Trophoblast cell (in vitro differentiated cells and primary cell): Measurements from ENCODE around the gene ZNF100.

ENCODE experiments used
- DNase-seq, 2 donors: peaks; one replicate each; pipeline ENCODE4 v3.0.0-alpha.2; 2016
- H2AFZ ChIP-seq: 2 replicates; pipeline ENCODE4 v1.6.1; 2013; ENCODE audit warnings: low read length, moderate library complexity, mild to moderate bottlenecking; ENCODE audit not compliant: insufficient read depth, poor library complexity
- H2AK5ac ChIP-seq: 2 replicates; pipeline ENCODE4 v1.6.1; 2013; ENCODE audit warnings: mild to moderate bottlenecking, low read length
- H2BK120ac ChIP-seq: 2 replicates; pipeline ENCODE4 v1.6.1; 2013; ENCODE audit warnings: low read length, mild to moderate bottlenecking, moderate library complexity; ENCODE audit not compliant: insufficient read depth, poor library complexity
- H2BK12ac ChIP-seq: 2 replicates; pipeline ENCODE4 v1.6.1; 2013; ENCODE audit warnings: mild to moderate bottlenecking, low read length, moderate library complexity
- H2BK5ac ChIP-seq: 2 replicates; pipeline ENCODE4 v1.6.1; 2013; ENCODE audit warnings: low read length, low read depth, moderate library complexity, mild to moderate bottlenecking; ENCODE audit not compliant: poor library complexity
- H3K14ac ChIP-seq: 2 replicates; pipeline ENCODE4 v1.6.1; 2013; ENCODE audit warnings: mild to moderate bottlenecking, low read length
- H3K18ac ChIP-seq: 2 replicates; pipeline ENCODE4 v1.6.1; 2013; ENCODE audit warnings: mild to moderate bottlenecking, low read length
- H3K23ac ChIP-seq: 2 replicates; pipeline ENCODE4 v1.6.1; 2013; ENCODE audit warnings: low read length
- H3K27ac ChIP-seq: 2 replicates; pipeline ENCODE4 v1.5.1; 2013; ENCODE audit warnings: low read depth, mild to moderate bottlenecking, inconsistent platforms, low read length, moderate library complexity
- H3K27me3 ChIP-seq: 2 replicates; pipeline ENCODE4 v1.6.1; 2013; ENCODE audit warnings: inconsistent platforms, mild to moderate bottlenecking, low read length, moderate library complexity; ENCODE audit not compliant: insufficient read depth
- H3K36me3 ChIP-seq, 2 experiments: 1 replicate in 1 of 2; 2 replicates in 1 of 2; pipeline ENCODE4 v1.6.1; 2013; ENCODE audit warnings: low read length in 2 of 2, mild to moderate bottlenecking in 2 of 2, moderate library complexity in 1 of 2; ENCODE audit not compliant: insufficient read depth in 2 of 2, control insufficient read depth in 1 of 2
- H3K4ac ChIP-seq: 2 replicates; pipeline ENCODE4 v1.6.1; 2013; ENCODE audit warnings: low read depth, mild to moderate bottlenecking, low read length, moderate library complexity
- H3K4me1 ChIP-seq, 2 experiments: 1 replicate in 1 of 2; 2 replicates in 1 of 2; pipeline ENCODE4 v1.6.1; 2013; ENCODE audit warnings: low read length in 2 of 2, mild to moderate bottlenecking in 2 of 2, moderate library complexity in 1 of 2; ENCODE audit not compliant: insufficient read depth in 2 of 2, control insufficient read depth in 1 of 2
- H3K4me2 ChIP-seq: 2 replicates; pipeline ENCODE4 v1.6.1; 2013; ENCODE audit warnings: inconsistent platforms, mild to moderate bottlenecking, low read length, moderate library complexity
- H3K4me3 ChIP-seq: 2 replicates; pipeline ENCODE4 v1.5.1; 2013; ENCODE audit warnings: mild to moderate bottlenecking, low read depth, low read length, inconsistent platforms
- H3K79me1 ChIP-seq: one replicate; pipeline ENCODE4 v1.6.1; 2013; ENCODE audit warnings: low read length
- H3K79me2 ChIP-seq: 2 replicates; pipeline ENCODE4 v1.6.1; 2013; ENCODE audit warnings: low read length, mild to moderate bottlenecking; ENCODE audit not compliant: control insufficient read depth, insufficient read depth, poor library complexity
- H3K9ac ChIP-seq: 2 replicates; pipeline ENCODE4 v1.6.1; 2013; ENCODE audit warnings: mild to moderate bottlenecking, low read length
- H3K9me3 ChIP-seq: 2 replicates; pipeline ENCODE4 v1.6.1; 2013; ENCODE audit warnings: low read depth, mild to moderate bottlenecking, control low read depth, inconsistent platforms, low read length; ENCODE audit not compliant: insufficient read depth
- H4K12ac ChIP-seq: 2 replicates; pipeline ENCODE4 v1.6.1; 2013; ENCODE audit warnings: low read depth, mild to moderate bottlenecking, low read length, moderate library complexity
- H4K8ac ChIP-seq: 2 replicates; pipeline ENCODE4 v1.6.1; 2013; ENCODE audit warnings: low read depth, mild to moderate bottlenecking, low read length, moderate library complexity
- H4K91ac ChIP-seq: one replicate; pipeline ENCODE4 v1.6.1; 2013; ENCODE audit warnings: low read depth, mild to moderate bottlenecking, low read length, moderate library complexity
- WGBS: extraction: QIAGEN DNeasy Blood & Tissue Kit; methylation state at CpG from one replicate; pipeline ENCODE4 v1.1.7; 2013; ENCODE audit warnings: missing lambda C conversion rate; ENCODE audit not compliant: insufficient read length, insufficient coverage; ENCODE audit errors: extremely low coverage; 5-methylcytosine and 5-hydroxymethylcytosine counted together

The ZNF100 gene

DNA sequence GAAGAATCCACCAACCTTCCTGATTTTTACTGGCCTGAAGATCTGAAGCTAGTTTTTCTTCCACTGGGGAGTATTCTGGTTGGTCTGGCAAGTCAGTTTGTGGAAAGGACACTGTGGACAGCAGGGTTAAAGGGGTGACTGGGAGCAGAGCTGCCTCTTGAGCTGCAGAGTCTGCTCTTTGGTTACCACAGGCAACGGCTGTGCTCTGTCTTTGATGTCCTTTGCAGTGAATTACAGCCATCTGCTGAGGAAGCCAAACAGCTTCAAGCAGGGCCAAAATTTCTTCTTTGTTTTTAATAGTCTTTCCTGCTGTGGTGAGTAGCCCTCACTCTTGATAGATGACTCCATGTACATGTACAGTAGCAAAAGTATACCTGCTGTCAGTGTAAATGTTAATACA lies 75.7 kb downstream of the ZNF100 start:
- H4K91ac ChIP-seq: no peak overlapping the region
- no CpG with 5 or more reads among the region's 1 CpG for WGBS
- no peak overlapping the region for H3K9ac ChIP-seq

DNA sequence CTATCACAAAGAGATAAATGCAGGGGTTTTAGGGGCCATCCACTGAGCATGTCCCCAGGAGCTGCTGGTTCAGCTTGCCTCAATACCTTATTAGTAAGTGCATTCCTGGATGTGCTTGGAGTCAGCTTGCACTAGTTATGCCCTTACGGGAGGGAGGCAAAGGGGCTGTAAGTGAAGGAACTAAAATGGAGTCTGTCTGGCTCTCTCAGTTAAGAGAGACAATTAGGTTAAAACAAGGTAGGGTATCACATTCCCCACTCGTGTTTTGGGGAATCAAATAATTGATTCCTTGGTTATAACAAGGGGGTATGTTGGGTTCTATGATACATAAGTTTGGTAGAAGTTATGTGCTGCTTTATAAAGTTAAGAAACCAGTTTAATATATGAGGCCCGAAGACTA lies 78.9 kb downstream of the ZNF100 start:
- no peak for DNase-seq
- no peaks in the 10 kb centered on the region for H3K27me3 ChIP-seq
- no peak overlapping the region for H3K4ac ChIP-seq
- no peak overlapping the region for H3K4me2 ChIP-seq
- no peak overlapping the region for H2AFZ ChIP-seq
- H2BK12ac ChIP-seq: no peak overlapping the region
- H2BK120ac ChIP-seq: no peak overlapping the region
- H3K27ac ChIP-seq: no peak overlapping the region
- no peak overlapping the region for H3K23ac ChIP-seq
- H3K4me3 ChIP-seq: no peak overlapping the region
- H2BK5ac ChIP-seq: no peak overlapping the region
- peaks cover 0 to 4% of the 10 kb centered on the region in 2 experiments for H3K4me1 ChIP-seq
- no CpG with 5 or more reads among the region's 3 CpGs for WGBS
- H3K9ac ChIP-seq: no peak overlapping the region
- H3K9me3 ChIP-seq: peaks cover 1% of the 10 kb centered on the region
- no peak overlapping the region for H2AK5ac ChIP-seq
- H3K79me1 ChIP-seq: no peaks in the 10 kb centered on the region
- no peaks in the 10 kb centered on the region for H3K36me3 ChIP-seq
- no peaks in the 10 kb centered on the region for H3K79me2 ChIP-seq
- no peak overlapping the region for H3K14ac ChIP-seq
- H4K8ac ChIP-seq: no peak overlapping the region
- no peak overlapping the region for H4K91ac ChIP-seq
- no peak overlapping the region for H4K12ac ChIP-seq
- no peak overlapping the region for H3K18ac ChIP-seq

More for the DNA sequence above, 75.7 kb downstream of the ZNF100 start:
- no peak overlapping the region for H2BK12ac ChIP-seq
- H4K8ac ChIP-seq: no peak overlapping the region
- no peak overlapping the region for H3K4ac ChIP-seq
- DNase-seq: no peak
- no peaks in the 10 kb centered on the region for H3K36me3 ChIP-seq
- H4K12ac ChIP-seq: no peak overlapping the region
- H3K23ac ChIP-seq: no peak overlapping the region
- H3K27ac ChIP-seq: no peak overlapping the region
- H3K9me3 ChIP-seq: peaks cover 1% of the 10 kb centered on the region
- H3K4me1 ChIP-seq: peaks cover 2 to 7% of the 10 kb centered on the region in 2 experiments
- no peak overlapping the region for H3K18ac ChIP-seq
- no peaks in the 10 kb centered on the region for H3K27me3 ChIP-seq
- no peak overlapping the region for H2BK5ac ChIP-seq
- H3K4me3 ChIP-seq: no peak overlapping the region
- no peak overlapping the region for H2AK5ac ChIP-seq
- no peak overlapping the region for H3K14ac ChIP-seq
- H3K79me2 ChIP-seq: no peaks in the 10 kb centered on the region
- H2AFZ ChIP-seq: no peak overlapping the region
- no peak overlapping the region for H2BK120ac ChIP-seq
- H3K79me1 ChIP-seq: peaks cover 2% of the 10 kb centered on the region
- H3K4me2 ChIP-seq: no peak overlapping the region

DNA sequence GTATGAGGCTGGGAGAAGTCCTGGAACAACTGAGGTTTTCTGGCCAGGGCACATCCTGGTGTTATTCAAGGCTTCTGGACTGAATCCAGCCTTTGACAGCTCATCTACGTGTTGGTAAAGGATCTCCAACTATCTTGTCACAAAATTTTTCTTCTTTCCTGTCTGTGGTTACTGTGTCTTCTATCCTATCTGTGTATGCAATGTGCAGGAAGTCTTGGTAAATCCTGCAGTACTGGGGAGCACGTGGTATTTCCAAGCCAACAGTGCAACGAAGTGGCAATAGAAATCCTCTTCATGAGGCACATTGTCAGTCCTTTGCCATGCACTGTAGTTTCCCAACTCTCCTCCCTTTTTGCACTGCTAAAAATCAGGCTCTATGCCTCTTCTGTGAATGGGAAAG lies 86.7 kb downstream of the ZNF100 start:
- Histone ChIP-seq H3K23ac (no peak overlapping the region), H3K4me2 (no peak overlapping the region), H3K18ac (no peak overlapping the region), H3K4me1 (no peaks in the 10 kb centered on the region), H4K12ac (no peak overlapping the region), H2BK12ac (no peak overlapping the region), H2AFZ (no peak overlapping the region), H3K14ac (no peak overlapping the region), H3K27ac (no peak overlapping the region), H2BK5ac (no peak overlapping the region), H3K9ac (no peak overlapping the region), H2BK120ac (no peak overlapping the region), H2AK5ac (no peak overlapping the region), H4K8ac (no peak overlapping the region), H3K9me3 (peaks cover 5% of the 10 kb centered on the region), H3K79me1 (no peaks in the 10 kb centered on the region), H3K4ac (no peak overlapping the region), H3K79me2 (no peaks in the 10 kb centered on the region), H3K4me3 (no peak overlapping the region), H3K27me3 (no peaks in the 10 kb centered on the region), H3K36me3 (no peaks in the 10 kb centered on the region), H4K91ac (no peak overlapping the region)
- DNase-seq: no peak
- no CpG with 5 or more reads among the region's 3 CpGs for WGBS

DNA sequence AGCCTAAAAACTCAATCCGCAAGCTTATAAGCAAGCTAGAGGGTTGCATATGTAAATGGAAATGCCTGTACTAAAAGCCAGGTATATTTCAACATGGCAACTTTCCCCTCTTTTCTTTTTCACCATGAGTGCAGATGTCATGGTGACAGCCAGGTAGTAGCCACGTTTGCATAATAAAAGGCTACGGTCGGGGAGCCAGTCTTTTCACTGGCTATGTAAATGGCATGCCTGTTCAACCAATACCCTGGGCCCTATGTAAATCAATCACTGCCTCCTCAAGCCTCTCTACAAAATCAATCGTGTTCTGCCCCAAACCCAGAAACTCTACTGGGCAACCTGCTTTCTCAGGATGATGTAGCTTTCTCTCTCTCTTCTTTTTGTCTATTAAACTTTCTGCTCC lies 87.4 kb downstream of the ZNF100 start:
- H3K18ac ChIP-seq: no peak overlapping the region
- H3K27ac ChIP-seq: no peak overlapping the region
- no peak overlapping the region for H3K4ac ChIP-seq
- H3K14ac ChIP-seq: no peak overlapping the region
- H3K79me2 ChIP-seq: no peaks in the 10 kb centered on the region
- H3K27me3 ChIP-seq: no peaks in the 10 kb centered on the region
- H3K4me1 ChIP-seq: no peaks in the 10 kb centered on the region
- no peak overlapping the region for H2AK5ac ChIP-seq
- H3K36me3 ChIP-seq: no peaks in the 10 kb centered on the region
- peaks cover 5% of the 10 kb centered on the region for H3K9me3 ChIP-seq
- no peak overlapping the region for H3K23ac ChIP-seq
- no peak overlapping the region for H4K8ac ChIP-seq
- WGBS: no CpG with 5 or more reads among the region's 5 CpGs
- no peak overlapping the region for H3K4me2 ChIP-seq
- no peak overlapping the region for H2AFZ ChIP-seq
- H3K79me1 ChIP-seq: no peaks in the 10 kb centered on the region
- no peak overlapping the region for H2BK12ac ChIP-seq
- H4K91ac ChIP-seq: no peak overlapping the region
- H3K9ac ChIP-seq: no peak overlapping the region
- no peak overlapping the region for H3K4me3 ChIP-seq
- H4K12ac ChIP-seq: no peak overlapping the region
- no peak overlapping the region for H2BK5ac ChIP-seq
- H2BK120ac ChIP-seq: no peak overlapping the region
- DNase-seq: no peak
